Ovary (tissue), 9 donors: ENCODE results near the gene DNAH11. TPM values are rescaled to one million over a fixed set of nuclear protein-coding genes. Genes with fewer than 3 reads are reported as not detected.

Source experiments
- DNase-seq, 5 donors: peaks; one replicate each; pipeline ENCODE4 v3.0.0-alpha.2; 2019 to 2020
- H3K27ac ChIP-seq, 2 donors: fragments of 200-600 bp; one replicate each; pipeline versions ENCODE4 v1.5.1 to v1.8.0; 2019 to 2022
- H3K27me3 ChIP-seq: fragments of 200-600 bp; one replicate; pipeline ENCODE4 v1.8.0; 2022
- H3K36me3 ChIP-seq: fragments of 200-600 bp; sonication (generic); one replicate; pipeline ENCODE4 v1.5.1; 2019
- H3K4me1 ChIP-seq: one replicate; pipeline ENCODE4 v1.8.1; 2013; ENCODE audit warnings: mild to moderate bottlenecking, moderate library complexity; ENCODE audit not compliant: insufficient read depth
- H3K4me3 ChIP-seq: fragments of 200-600 bp; sonication (generic); one replicate; pipeline ENCODE4 v1.5.1; 2017
- H3K9me3 ChIP-seq, 2 donors: fragments of 200-600 bp in 1 of 2; sonication (generic) in 1 of 2; one replicate each; pipeline versions ENCODE4 v1.5.1 to v1.8.1; 2013 to 2019; ENCODE audit warnings: mild to moderate bottlenecking in 1 of 2, moderate library complexity in 1 of 2
- CTCF ChIP-seq, 3 donors: fragments of 450-650 bp in 2 of 3; fragments of 200-600 bp in 1 of 3; IDR thresholded peaks; one replicate each; pipeline versions ENCODE4 v1.5.1 to v1.8.0; 2016 to 2022; ENCODE audit warnings: antibody characterized with exemption in 3 of 3, mild to moderate bottlenecking in 1 of 3
- EP300 ChIP-seq: sonication (generic); formaldehyde crosslinking; IDR thresholded peaks from one replicate; pipeline ENCODE4 v1.6.1; 2017; ENCODE audit warnings: antibody characterized with exemption
- POLR2A ChIP-seq: fragments of 450-650 bp; IDR thresholded peaks from one replicate; pipeline ENCODE4 v1.6.1; 2017; ENCODE audit warnings: antibody characterized with exemption, mild to moderate bottlenecking, moderate library complexity
- WGBS, 3 donors: extraction: QIAGEN DNeasy Blood & Tissue Kit in 1 of 3; methylation state at CpG; one replicate each; pipeline versions ENCODE4 v1.1.5 to v1.1.7; 2013 to 2017; 5-methylcytosine and 5-hydroxymethylcytosine counted together
- intact Hi-C, 4 donors: fragments of 100-400 bp; cut with DNase I; formaldehyde crosslinking; loops; one replicate each; pipeline versions ENCODE4 v1.11.0 to v1.15.1; 2022 to 2023
- polyA plus RNA-seq, 2 donors: library from polyadenylated mRNA; stranded (reverse); fragments of 200-250 nt in 1 of 2; fragments of 350-450 nt in 1 of 2; fragmentation: Illumina TruSeq in 1 of 2; extraction: RNeasy Lipid Tissue Mini Kit (QIAGEN cat#74804) in 1 of 2; gene quantifications; one replicate each; pipeline ENCODE4 v1.2.3, GENCODE V29; 2013 to 2014
- total RNA-seq, 7 donors: library from RNA; depleted of rRNA in 2 of 7; stranded (reverse); fragments of >200 nt in 2 of 7; fragmentation: NEBNext Ultra II Directional in 3 of 7; extraction: Animal tissue kit (Norgen Biotek cat#: 25700) in 3 of 7; gene quantifications; one replicate each; pipeline versions ENCODE4 v1.1.0 to v1.2.4, GENCODE V29; 2016 to 2023
- donor health status: DM: no; HTN: no; CAD: no; lungs with moderate emphysema.
- donor health status: DM: no; HTN: no; CAD: no.
- donor health status: Bipolar disorder and iron deficiency.
- donor health status: DM: yes; HTN: yes; CAD: no.
- donor health status: DM: no; HTN: no; CAD: no.
- donor health status: DM: yes; HTN: yes; CAD: no.

The DNAH11 gene
- total and polyA plus RNA-seq, 9 donors = 0.05 to 44.3 (median 2.6) TPM

GRCh38 chr7:21749378-21749777 lies 206.5 kb downstream of the DNAH11 start:
- Histone ChIP-seq H3K36me3 (no peaks in the 10 kb centered on the region), H3K4me3 (no peak overlapping the region), H3K4me1 (no peaks in the 10 kb centered on the region), H3K9me3 (no peaks in the 10 kb centered on the region), H3K27ac (no peak overlapping the region), H3K27me3 (no peaks in the 10 kb centered on the region)
- no peak for DNase-seq
- 80 to 86% (median 82%) methylated on average over 9 of the region's 9 CpGs for WGBS, 3 donors
- intact Hi-C loops = no loop called here
- TF ChIP-seq CTCF (IDR thresholded peaks at IDR 0.05) (no peak), POLR2A (no peak), EP300 (no peak)

GRCh38 chr7:21753071-21753470 lies 210.2 kb downstream of the DNAH11 start:
- TF ChIP-seq EP300 (no peak), POLR2A (no peak), CTCF (IDR thresholded peaks at IDR 0.05) (no peak)
- Histone ChIP-seq H3K4me1 (no peaks in the 10 kb centered on the region), H3K27ac (no peak overlapping the region), H3K9me3 (no peaks in the 10 kb centered on the region), H3K27me3 (no peaks in the 10 kb centered on the region), H3K4me3 (no peak overlapping the region), H3K36me3 (no peaks in the 10 kb centered on the region)
- no peak for DNase-seq
- 61 to 81% (median 66%) methylated on average over 3 of the region's 3 CpGs for WGBS, 3 donors
- intact Hi-C loops = no loop called here

- Histone ChIP-seq H3K9me3 (no peaks in the 10 kb centered on the region), H3K27me3 (no peaks in the 10 kb centered on the region), H3K4me1 (no peaks in the 10 kb centered on the region), H3K27ac (no peak overlapping the region), H3K4me3 (no peak overlapping the region), H3K36me3 (no peaks in the 10 kb centered on the region)
- no peak for DNase-seq
- WGBS, 3 donors = 54 to 72% (median 60%) methylated on average over 3 of the region's 3 CpGs
- intact Hi-C loops = no loop called here
- TF ChIP-seq POLR2A = no peak
- TF ChIP-seq CTCF (IDR thresholded peaks at IDR 0.05) = no peak
Observed at GRCh38 chr7:21754963-21755362, 212.1 kb downstream of the DNAH11 start.

- TF ChIP-seq EP300 (no peak), POLR2A (no peak), CTCF (IDR thresholded peaks at IDR 0.05) (no peak)
- Histone ChIP-seq H3K27ac (no peak overlapping the region), H3K36me3 (no peaks in the 10 kb centered on the region), H3K4me1 (no peaks in the 10 kb centered on the region), H3K9me3 (no peaks in the 10 kb centered on the region), H3K27me3 (no peaks in the 10 kb centered on the region), H3K4me3 (no peak overlapping the region)
- intact Hi-C loops = no loop called here
- 57 to 61% (median 57%) methylated on average over 11 of the region's 11 CpGs for WGBS, 3 donors
- DNase-seq = no peak
Observed at GRCh38 chr7:21757537-21758282, 214.9 kb downstream of the DNAH11 start.
